Forelimb muscle (tissue), 1 donor: ENCODE data around the gene GIGYF2. TPM values are rescaled to one million over a fixed set of nuclear protein-coding genes. Genes with fewer than 3 reads are reported as not detected.

ENCODE experiments used
- DNase-seq: peaks from one replicate; pipeline ENCODE4 v3.0.0-alpha.2; 2013; ENCODE audit warnings: low read depth
- polyA plus RNA-seq: library from polyadenylated mRNA; unstranded; fragments of 120-200 nt; gene quantifications from one replicate; pipeline ENCODE4 v1.2.1, GENCODE V29; 2013; ENCODE audit not compliant: insufficient read length

Gene GIGYF2
- polyA plus RNA-seq, 1 donor, result 39.0 TPM

GRCh38 chr2:232878855-232879617 is 181.9 kb downstream of the GIGYF2 start:
- no peak for DNase-seq

- DNase-seq, result no peak
These were observed 182.7 kb downstream of the GIGYF2 start for GRCh38 chr2:232879618-232880494.

- no peak for DNase-seq
These were observed 183.7 kb downstream of the GIGYF2 start for GRCh38 chr2:232880764-232881351.

- no peak for DNase-seq
These were observed 185.0 kb downstream of the GIGYF2 start for GRCh38 chr2:232882085-232882484.

- no peak for DNase-seq
These were observed 185.5 kb downstream of the GIGYF2 start for GRCh38 chr2:232882505-232883115.

- no peak for DNase-seq
These were observed 186.1 kb downstream of the GIGYF2 start for GRCh38 chr2:232883116-232883721.

- no peak for DNase-seq
These were observed 186.9 kb downstream of the GIGYF2 start for GRCh38 chr2:232884001-232884421.

- DNase-seq, result no peak
These were observed 187.6 kb downstream of the GIGYF2 start for GRCh38 chr2:232884549-232885263.

GRCh38 chr2:232885264-232885961 is 188.3 kb downstream of the GIGYF2 start:
- no peak for DNase-seq

GRCh38 chr2:232886176-232886575 is 189.0 kb downstream of the GIGYF2 start:
- DNase-seq, result no peak

- DNase-seq, result no peak
These were observed 189.5 kb downstream of the GIGYF2 start for GRCh38 chr2:232886632-232887031.

GRCh38 chr2:232887171-232887850 is 190.2 kb downstream of the GIGYF2 start:
- DNase-seq, result no peak

GRCh38 chr2:232888099-232888836 is 191.1 kb downstream of the GIGYF2 start:
- DNase-seq, result no peak

- no peak for DNase-seq
These were observed 191.9 kb downstream of the GIGYF2 start for GRCh38 chr2:232888839-232889529.

- no peak for DNase-seq
These were observed 192.8 kb downstream of the GIGYF2 start for GRCh38 chr2:232889876-232890401.

GRCh38 chr2:232890536-232890895 is 193.4 kb downstream of the GIGYF2 start:
- no peak for DNase-seq

GRCh38 chr2:232890896-232891601 is 193.9 kb downstream of the GIGYF2 start:
- DNase-seq, result no peak
